Stomach (tissue), 9 donors: ENCODE data around the gene EVC2. TPM values are rescaled to one million over a fixed set of nuclear protein-coding genes. Genes with fewer than 3 reads are reported as not detected.

Experiments used
- DNase-seq, 2 donors: peaks; one replicate each; pipeline versions ENCODE4 v3.0.0 to v3.0.0-alpha.2; 2013 to 2019
- H3K27ac ChIP-seq, 5 donors: fragments of 200-600 bp in 4 of 5; sonication (generic) in 4 of 5; one replicate each; pipeline ENCODE4 v1.5.1; 2013 to 2019; ENCODE audit warnings: mild to moderate bottlenecking in 1 of 5, moderate library complexity in 1 of 5
- H3K27me3 ChIP-seq, 3 donors: fragments of 200-600 bp; sonication (generic); one replicate each; pipeline ENCODE4 v1.5.1; 2017 to 2019; ENCODE audit warnings: mixed run types in 1 of 3
- H3K36me3 ChIP-seq, 4 donors: fragments of 200-600 bp; sonication (generic); 1 replicate in 3 of 4; 2 replicates in 1 of 4; pipeline ENCODE4 v1.5.1; 2016 to 2019
- H3K4me1 ChIP-seq, 4 donors: fragments of 200-600 bp; sonication (generic); one replicate each; pipeline ENCODE4 v1.5.1; 2016 to 2019
- H3K4me3 ChIP-seq, 4 donors: fragments of 200-600 bp; sonication (generic) in 3 of 4; one replicate each; pipeline ENCODE4 v1.5.1; 2016 to 2019; ENCODE audit warnings: mild to moderate bottlenecking in 1 of 4
- H3K9me3 ChIP-seq, 4 donors: fragments of 200-600 bp; sonication (generic); one replicate each; pipeline ENCODE4 v1.5.1; 2016 to 2019
- EP300 ChIP-seq: sonication (generic); formaldehyde crosslinking; IDR thresholded peaks from one replicate; pipeline ENCODE4 v1.6.1; 2017; ENCODE audit warnings: antibody characterized with exemption
- POLR2A ChIP-seq, 4 donors: fragments of 450-650 bp; IDR thresholded peaks; one replicate each; pipeline ENCODE4 v1.6.1; 2016; ENCODE audit warnings: antibody characterized with exemption in 4 of 4, control low read depth in 2 of 4, mild to moderate bottlenecking in 1 of 4, moderate library complexity in 1 of 4
- POLR2AphosphoS5 ChIP-seq, 3 donors: sonication (generic); formaldehyde crosslinking; IDR thresholded peaks; one replicate each; pipeline ENCODE4 v1.6.1; 2016; ENCODE audit warnings: antibody characterized with exemption in 3 of 3
- WGBS, 5 donors: extraction: QIAGEN DNeasy Blood & Tissue Kit in 3 of 5; methylation state at CpG; one replicate each; pipeline versions ENCODE4 v1.1.5 to v1.1.7; 2013 to 2018; 5-methylcytosine and 5-hydroxymethylcytosine counted together
- intact Hi-C: fragments of 100-400 bp; cut with DNase I; formaldehyde crosslinking; loops from one replicate; pipeline ENCODE4 v1.15.1; 2023; ENCODE audit warnings: low total_unique reads
- polyA plus RNA-seq, 3 donors: library from polyadenylated mRNA; stranded (reverse); fragments of 200-250 nt; gene quantifications; one replicate each; pipeline ENCODE4 v1.2.3, GENCODE V29; 2013
- total RNA-seq, 5 donors: library from RNA; depleted of rRNA; stranded (reverse); fragments of >200 nt; gene quantifications; one replicate each; pipeline versions ENCODE4 v1.1.0 to v1.2.3, GENCODE V29; 2014 to 2016
- TF ChIP-seq, protein P1 (sequence below), 7 experiments: fragments of 450-650 bp in 4 of 7; fragments of 200-600 bp in 3 of 7; sonication (generic) in 3 of 7; IDR thresholded peaks; one replicate each; pipeline ENCODE4 v1.5.1; 2016 to 2019; ENCODE audit warnings: antibody characterized with exemption in 7 of 7, control low read depth in 2 of 7, mild to moderate bottlenecking in 1 of 7
- donor health status: healthy with polysubstance abuse.
- donor health status: Bipolar disorder and iron deficiency.
- donor health status: healthy.

The EVC2 gene
- total and polyA plus RNA-seq, 8 donors: 0.76 to 11.7 (median 4.9) TPM

DNA sequence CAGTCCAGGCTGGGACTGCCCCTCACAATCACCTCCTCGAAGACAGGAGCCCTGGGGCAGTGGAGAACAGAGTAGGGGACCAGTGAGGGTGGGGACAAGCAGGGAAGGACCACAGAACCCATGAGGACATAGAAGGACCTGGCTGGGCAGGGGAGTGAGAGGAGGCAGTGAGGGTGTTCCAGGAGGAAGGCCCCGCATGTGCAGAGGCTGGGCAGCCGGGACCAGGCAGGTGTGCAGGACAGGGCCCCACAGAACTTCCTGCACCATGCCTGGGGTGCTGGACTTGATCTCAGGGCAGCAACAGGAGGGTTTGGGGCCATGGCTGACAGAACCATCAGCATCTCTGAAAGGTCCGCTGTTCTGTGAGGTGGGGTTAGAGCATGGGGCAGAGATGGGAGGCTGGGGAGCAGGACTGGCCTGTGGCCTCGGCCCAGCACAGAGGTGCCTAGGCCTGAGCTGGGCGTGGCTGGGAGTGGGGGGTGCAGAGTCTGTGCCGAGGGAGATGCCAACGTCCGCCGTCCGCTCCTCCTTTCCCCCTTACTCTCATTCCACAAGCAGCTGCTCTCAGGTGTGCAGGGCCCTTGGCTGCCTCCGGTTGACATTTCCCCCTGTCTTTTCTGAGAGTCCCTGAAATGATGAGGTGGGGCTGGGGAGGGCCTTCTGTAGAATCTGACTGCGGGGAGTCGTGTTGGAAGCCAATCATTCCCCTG, 43.5 kb upstream of the EVC2 start:
- intact Hi-C loops: no loop called here
- Histone ChIP-seq H3K4me3 (no peak overlapping the region), H3K9me3 (no peaks in the 10 kb centered on the region), H3K27ac (no peak overlapping the region), H3K36me3 (peaks cover 20 to 77% (median 59%) of the 10 kb centered on the region in 4 donors), H3K4me1 (peaks cover 0 to 7% (median 0%) of the 10 kb centered on the region in 4 donors), H3K27me3 (no peaks in the 10 kb centered on the region)
- DNase-seq: no peak
- WGBS, 5 donors: 72 to 90% (median 84%) methylated on average over 13 to 14 of the region's 14 CpGs
- TF ChIP-seq POLR2A (IDR thresholded peaks at IDR 0.05) (no peak), EP300 (no peak), POLR2AphosphoS5 (IDR thresholded peaks at IDR 0.05) (no peak)
- TF ChIP-seq, protein P1, sequence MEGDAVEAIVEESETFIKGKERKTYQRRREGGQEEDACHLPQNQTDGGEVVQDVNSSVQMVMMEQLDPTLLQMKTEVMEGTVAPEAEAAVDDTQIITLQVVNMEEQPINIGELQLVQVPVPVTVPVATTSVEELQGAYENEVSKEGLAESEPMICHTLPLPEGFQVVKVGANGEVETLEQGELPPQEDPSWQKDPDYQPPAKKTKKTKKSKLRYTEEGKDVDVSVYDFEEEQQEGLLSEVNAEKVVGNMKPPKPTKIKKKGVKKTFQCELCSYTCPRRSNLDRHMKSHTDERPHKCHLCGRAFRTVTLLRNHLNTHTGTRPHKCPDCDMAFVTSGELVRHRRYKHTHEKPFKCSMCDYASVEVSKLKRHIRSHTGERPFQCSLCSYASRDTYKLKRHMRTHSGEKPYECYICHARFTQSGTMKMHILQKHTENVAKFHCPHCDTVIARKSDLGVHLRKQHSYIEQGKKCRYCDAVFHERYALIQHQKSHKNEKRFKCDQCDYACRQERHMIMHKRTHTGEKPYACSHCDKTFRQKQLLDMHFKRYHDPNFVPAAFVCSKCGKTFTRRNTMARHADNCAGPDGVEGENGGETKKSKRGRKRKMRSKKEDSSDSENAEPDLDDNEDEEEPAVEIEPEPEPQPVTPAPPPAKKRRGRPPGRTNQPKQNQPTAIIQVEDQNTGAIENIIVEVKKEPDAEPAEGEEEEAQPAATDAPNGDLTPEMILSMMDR (IDR thresholded peaks at IDR 0.05): no peak

DNA sequence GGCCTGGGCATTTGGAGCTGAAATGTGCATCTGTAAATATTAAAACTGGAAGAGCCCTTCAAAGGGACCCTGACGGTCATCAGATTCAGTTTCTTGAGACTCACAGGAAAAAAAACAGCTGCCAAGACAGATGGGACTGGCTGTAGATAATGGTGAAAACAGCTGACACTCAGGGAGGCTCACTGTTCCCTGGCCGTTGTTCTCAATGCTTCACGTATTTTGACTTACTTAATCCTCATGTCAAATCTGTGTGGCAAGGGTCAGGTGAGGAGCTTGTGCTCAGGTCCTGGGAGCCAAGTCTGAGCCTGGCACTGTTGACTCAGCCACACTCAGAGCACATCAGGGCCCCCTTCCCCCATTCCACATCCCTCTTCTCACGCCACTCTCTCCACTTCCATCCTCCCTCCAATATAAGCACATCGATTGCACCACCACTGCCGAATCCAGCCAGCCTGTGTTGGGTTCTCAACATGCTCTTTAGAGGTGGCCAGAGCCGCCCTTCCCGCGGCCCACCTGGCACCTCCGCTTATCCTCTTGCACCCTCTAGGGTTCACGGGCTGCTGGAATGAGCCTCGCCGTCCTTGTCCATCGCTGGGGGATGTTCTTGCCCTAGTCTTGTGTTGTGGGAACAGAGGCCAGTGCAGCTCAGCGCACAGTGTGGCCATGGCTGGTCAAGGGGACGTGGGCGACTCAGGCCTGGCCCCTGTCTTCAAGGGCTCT, 42.7 kb upstream of the EVC2 start:
- no peaks in the 10 kb centered on the region for H3K9me3 ChIP-seq
- intact Hi-C loops: no loop called here
- 85 to 88% (median 86%) methylated on average over 17 of the region's 17 CpGs for WGBS, 5 donors
- peaks cover 13 to 73% (median 52%) of the 10 kb centered on the region in 4 donors for H3K36me3 ChIP-seq
- DNase-seq: no peak
- no peak overlapping the region for H3K4me3 ChIP-seq
- H3K4me1 ChIP-seq: peaks cover 0 to 7% (median 0%) of the 10 kb centered on the region in 4 donors
- TF ChIP-seq POLR2AphosphoS5 (IDR thresholded peaks at IDR 0.05) (no peak), POLR2A (IDR thresholded peaks at IDR 0.05) (no peak), EP300 (no peak)
- TF ChIP-seq, protein P1 (IDR thresholded peaks at IDR 0.05): no peak
- no peak overlapping the region for H3K27ac ChIP-seq
- H3K27me3 ChIP-seq: no peaks in the 10 kb centered on the region

DNA sequence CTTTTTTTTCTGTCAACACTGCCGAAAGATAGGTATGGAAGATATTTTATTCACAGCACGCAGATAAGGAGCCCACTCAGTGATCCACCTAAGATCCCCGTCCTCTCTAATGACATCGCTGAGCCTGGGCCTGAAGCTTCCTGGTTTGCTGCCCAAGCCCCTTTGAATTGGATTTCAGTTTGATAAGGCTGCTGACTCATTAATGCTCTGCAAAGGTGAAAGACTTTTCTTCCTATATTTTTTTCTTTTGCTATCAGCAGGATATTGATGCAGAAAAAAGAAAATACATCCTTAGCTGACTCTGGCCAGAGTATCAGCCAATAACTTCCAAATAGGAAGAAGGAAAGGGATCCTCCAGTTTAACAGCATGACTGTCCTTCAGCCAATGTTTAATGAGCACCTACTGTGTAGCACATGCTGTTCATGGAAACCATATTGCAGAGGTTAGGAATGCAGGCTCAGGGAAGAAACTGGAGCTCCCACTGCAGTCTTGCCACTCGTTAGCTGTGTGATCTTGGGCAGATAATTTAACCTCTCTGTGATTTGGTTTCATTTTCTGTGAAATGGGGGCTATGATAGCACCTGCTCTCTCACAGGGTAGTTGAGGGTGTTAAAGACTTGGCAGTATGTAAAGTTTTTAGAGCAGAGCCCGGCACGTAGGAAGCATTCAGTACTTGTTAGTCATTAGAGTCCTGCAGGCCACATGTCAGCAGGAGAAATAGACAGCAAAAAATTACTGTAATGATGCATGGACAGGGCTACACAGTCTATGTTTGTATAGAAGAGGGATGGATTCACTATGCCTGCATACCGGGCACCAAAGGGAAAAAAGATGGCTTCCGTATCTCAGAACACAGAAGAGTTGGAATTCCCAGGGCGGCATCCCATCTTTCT, 41.9 kb upstream of the EVC2 start:
- H3K9me3 ChIP-seq: no peaks in the 10 kb centered on the region
- no peak for DNase-seq
- WGBS, 5 donors: 83 to 88% (median 85%) methylated on average over 10 of the region's 10 CpGs
- no peak overlapping the region for H3K27ac ChIP-seq
- TF ChIP-seq, protein P1 (IDR thresholded peaks at IDR 0.05): no peak
- no peak for TF ChIP-seq POLR2A (IDR thresholded peaks at IDR 0.05)
- no peak for TF ChIP-seq EP300
- no peak for TF ChIP-seq POLR2AphosphoS5 (IDR thresholded peaks at IDR 0.05)
- peaks cover 13 to 73% (median 46%) of the 10 kb centered on the region in 4 donors for H3K36me3 ChIP-seq
- peaks cover 0 to 7% (median 0%) of the 10 kb centered on the region in 4 donors for H3K4me1 ChIP-seq
- H3K4me3 ChIP-seq: no peak overlapping the region
- intact Hi-C loops: no loop called here
- no peaks in the 10 kb centered on the region for H3K27me3 ChIP-seq

DNA sequence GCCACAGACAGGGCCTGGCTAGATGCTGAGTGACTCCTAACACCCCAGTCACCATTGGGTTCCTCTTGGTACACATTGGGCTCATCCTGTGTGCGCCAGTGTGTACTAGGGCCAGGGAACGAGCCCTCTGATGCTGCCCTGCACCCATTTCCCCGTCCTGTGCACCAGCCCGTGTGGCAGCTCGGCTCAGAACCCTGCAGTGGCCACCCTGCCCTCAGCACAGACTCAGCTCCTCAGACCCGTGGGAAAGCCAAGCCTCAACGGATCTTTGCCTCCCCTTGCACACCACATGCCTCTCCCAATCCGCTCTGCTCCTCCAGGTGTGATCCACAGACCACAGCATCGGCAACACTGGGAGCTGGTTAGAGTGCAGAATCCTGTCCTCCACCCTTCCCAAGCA, 41.2 kb upstream of the EVC2 start:
- no peak for DNase-seq
- Histone ChIP-seq H3K27ac (no peak overlapping the region), H3K9me3 (no peaks in the 10 kb centered on the region), H3K36me3 (peaks cover 13 to 66% (median 41%) of the 10 kb centered on the region in 4 donors), H3K27me3 (no peaks in the 10 kb centered on the region), H3K4me1 (peaks cover 0 to 7% (median 0%) of the 10 kb centered on the region in 4 donors), H3K4me3 (no peak overlapping the region)
- WGBS, 5 donors: 83 to 88% (median 86%) methylated on average over 9 of the region's 9 CpGs
- intact Hi-C loops: no loop called here
- no peak for TF ChIP-seq EP300
- TF ChIP-seq, protein P1 (IDR thresholded peaks at IDR 0.05): no peak
- TF ChIP-seq POLR2A (IDR thresholded peaks at IDR 0.05): no peak
- TF ChIP-seq POLR2AphosphoS5 (IDR thresholded peaks at IDR 0.05): no peak
